NCI-H2107 treated with DMSO at 0.1 percent for 48 hours (cell line): ENCODE results near the gene AWAT2.

ENCODE experiments used
- DNase-seq: peaks from one replicate; lab custom pipeline; 2025; ENCODE audit not compliant: unreplicated experiment; lab: John Stamatoyannopoulos, UW

The AWAT2 gene

GRCh38 chrX:70042399-70043371, 7.1 kb downstream of the AWAT2 start:
- no peak for DNase-seq

- no peak for DNase-seq
Observed at GRCh38 chrX:70041993-70042392, 7.7 kb downstream of the AWAT2 start.

GRCh38 chrX:70039758-70040157, 10.0 kb downstream of the AWAT2 start:
- no peak for DNase-seq

GRCh38 chrX:70038951-70039350, 10.8 kb downstream of the AWAT2 start:
- no peak for DNase-seq

GRCh38 chrX:70038515-70038914, 11.2 kb downstream of the AWAT2 start:
- DNase-seq = no peak

GRCh38 chrX:70034646-70035045, 15.1 kb downstream of the AWAT2 start:
- DNase-seq = no peak

- DNase-seq = no peak
Observed at GRCh38 chrX:70033348-70034051, 16.2 kb downstream of the AWAT2 start.

- no peak for DNase-seq
Observed at GRCh38 chrX:70032792-70033191, 16.9 kb downstream of the AWAT2 start.

GRCh38 chrX:70030301-70030767, 19.4 kb downstream of the AWAT2 start:
- peak; percentile 30 for DNase-seq

GRCh38 chrX:70029863-70030262, 19.9 kb downstream of the AWAT2 start:
- DNase-seq = no peak

GRCh38 chrX:70026851-70027200, 22.9 kb downstream of the AWAT2 start:
- no peak for DNase-seq

GRCh38 chrX:70026112-70026850, 23.5 kb downstream of the AWAT2 start:
- DNase-seq = no peak

GRCh38 chrX:70025464-70025863, 24.3 kb downstream of the AWAT2 start:
- no peak for DNase-seq

- no peak for DNase-seq
Observed at GRCh38 chrX:70022616-70023015, 27.1 kb downstream of the AWAT2 start.

GRCh38 chrX:70016513-70016912, 33.2 kb downstream of the AWAT2 start:
- DNase-seq = no peak

GRCh38 chrX:70013466-70014381, 36.0 kb downstream of the AWAT2 start:
- no peak for DNase-seq

GRCh38 chrX:70012756-70013155, 37.0 kb downstream of the AWAT2 start:
- no peak for DNase-seq

GRCh38 chrX:70009970-70010369, 39.8 kb downstream of the AWAT2 start:
- DNase-seq = no peak

GRCh38 chrX:70009049-70009448, 40.7 kb downstream of the AWAT2 start:
- no peak for DNase-seq

GRCh38 chrX:70007946-70008345, 41.8 kb downstream of the AWAT2 start:
- no peak for DNase-seq
